Subcutaneous adipose tissue (tissue), 4 donors: ENCODE results near the gene NEURL1. TPM values are rescaled to one million over a fixed set of nuclear protein-coding genes. Genes with fewer than 3 reads are reported as not detected.

Experiments
- total RNA-seq, 4 donors: library from RNA; depleted of rRNA; stranded (reverse); fragments of >200 nt; gene quantifications; one replicate each; pipeline ENCODE4 v1.1.0, GENCODE V29; 2016
- TF ChIP-seq, protein P1 (sequence below): fragments of 450-650 bp; IDR thresholded peaks from one replicate; pipeline ENCODE4 v1.5.1; 2016; ENCODE audit warnings: low read depth, mild to moderate bottlenecking, control low read depth, antibody characterized with exemption, moderate library complexity

NEURL1 gene
- total RNA-seq, 4 donors from 2014 or later, result not detected

- TF ChIP-seq, protein P1, sequence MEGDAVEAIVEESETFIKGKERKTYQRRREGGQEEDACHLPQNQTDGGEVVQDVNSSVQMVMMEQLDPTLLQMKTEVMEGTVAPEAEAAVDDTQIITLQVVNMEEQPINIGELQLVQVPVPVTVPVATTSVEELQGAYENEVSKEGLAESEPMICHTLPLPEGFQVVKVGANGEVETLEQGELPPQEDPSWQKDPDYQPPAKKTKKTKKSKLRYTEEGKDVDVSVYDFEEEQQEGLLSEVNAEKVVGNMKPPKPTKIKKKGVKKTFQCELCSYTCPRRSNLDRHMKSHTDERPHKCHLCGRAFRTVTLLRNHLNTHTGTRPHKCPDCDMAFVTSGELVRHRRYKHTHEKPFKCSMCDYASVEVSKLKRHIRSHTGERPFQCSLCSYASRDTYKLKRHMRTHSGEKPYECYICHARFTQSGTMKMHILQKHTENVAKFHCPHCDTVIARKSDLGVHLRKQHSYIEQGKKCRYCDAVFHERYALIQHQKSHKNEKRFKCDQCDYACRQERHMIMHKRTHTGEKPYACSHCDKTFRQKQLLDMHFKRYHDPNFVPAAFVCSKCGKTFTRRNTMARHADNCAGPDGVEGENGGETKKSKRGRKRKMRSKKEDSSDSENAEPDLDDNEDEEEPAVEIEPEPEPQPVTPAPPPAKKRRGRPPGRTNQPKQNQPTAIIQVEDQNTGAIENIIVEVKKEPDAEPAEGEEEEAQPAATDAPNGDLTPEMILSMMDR, result no peak
These were observed 3.8 kb downstream of the NEURL1 start for GRCh38 chr10:103497161-103497915.

DNA sequence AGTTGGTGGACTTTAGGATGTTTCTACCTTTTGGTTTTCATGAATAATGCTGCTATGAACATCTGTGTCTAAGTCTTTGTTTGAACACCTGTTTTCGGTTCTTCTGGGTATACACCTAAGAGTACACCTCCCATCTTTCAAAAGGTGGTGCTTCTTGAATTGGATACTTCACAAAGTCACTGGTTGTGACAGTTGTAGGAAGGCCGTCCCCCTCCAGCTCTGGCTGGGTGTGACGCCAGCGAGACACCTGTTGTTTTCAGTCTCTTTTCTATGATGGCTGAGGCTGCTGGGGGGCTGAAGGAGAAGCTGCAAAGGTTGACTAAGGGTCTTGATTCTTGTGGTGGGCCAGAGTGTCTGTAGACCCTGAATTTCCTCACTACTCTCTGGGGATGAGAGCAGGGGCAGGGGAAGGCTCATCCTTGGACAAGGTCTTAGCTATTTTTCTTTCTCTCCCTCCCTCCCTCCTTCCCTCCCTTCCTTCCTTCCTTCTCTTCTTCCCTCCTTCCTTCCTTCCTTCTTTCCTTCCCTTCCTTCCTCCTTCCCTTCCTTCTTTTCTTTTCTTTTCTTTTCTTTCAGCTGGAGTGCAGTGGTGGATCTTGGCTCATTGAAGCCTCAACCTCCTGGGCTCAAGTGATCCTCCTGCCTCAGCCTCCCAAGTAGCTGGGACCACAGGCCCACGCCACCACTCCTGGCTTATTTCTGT, 5.6 kb downstream of the NEURL1 start:
- TF ChIP-seq, protein P1, result no peak

GRCh38 chr10:103499881-103500280, 6.4 kb downstream of the NEURL1 start:
- TF ChIP-seq, protein P1, result no peak

DNA sequence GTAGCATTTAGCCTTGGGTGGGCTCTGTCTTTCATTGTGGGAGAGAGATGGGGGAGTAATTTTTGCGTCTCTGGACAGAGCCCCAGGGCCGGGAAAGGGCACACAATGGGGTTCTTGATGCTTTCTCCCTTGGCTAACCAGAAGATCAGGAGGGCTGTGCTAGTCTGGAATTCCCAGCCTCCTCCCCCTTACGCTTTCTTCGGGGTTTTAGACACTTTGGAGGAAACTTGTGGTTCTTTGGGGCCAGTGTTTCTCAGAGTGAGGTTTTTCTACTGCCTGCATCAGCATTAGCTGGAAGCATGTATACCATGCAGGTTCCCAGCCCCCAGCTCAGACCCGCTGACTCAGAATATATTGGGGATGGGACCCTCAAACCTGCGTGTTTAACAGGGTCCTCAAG, 7.0 kb downstream of the NEURL1 start:
- TF ChIP-seq, protein P1, result no peak

DNA sequence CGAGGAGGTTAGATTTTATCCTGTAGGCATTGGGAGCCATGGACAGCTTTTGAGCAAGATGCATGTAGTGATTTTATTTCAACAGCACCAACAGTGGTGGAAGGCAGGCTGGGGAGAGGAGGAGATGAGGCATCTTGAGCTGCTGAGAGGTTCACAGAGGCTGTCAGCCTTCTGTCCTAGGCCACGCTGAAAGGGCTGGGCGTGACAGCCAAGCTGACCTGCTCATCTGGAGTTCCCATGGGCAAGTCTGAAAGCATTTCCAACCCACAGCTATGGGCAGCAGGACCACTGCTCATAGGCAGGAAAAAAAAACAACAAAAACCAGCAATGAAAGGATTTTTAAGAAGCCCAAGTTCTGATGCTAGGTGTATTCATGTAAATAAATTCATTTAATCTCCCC, 7.7 kb downstream of the NEURL1 start:
- TF ChIP-seq, protein P1, result no peak

DNA sequence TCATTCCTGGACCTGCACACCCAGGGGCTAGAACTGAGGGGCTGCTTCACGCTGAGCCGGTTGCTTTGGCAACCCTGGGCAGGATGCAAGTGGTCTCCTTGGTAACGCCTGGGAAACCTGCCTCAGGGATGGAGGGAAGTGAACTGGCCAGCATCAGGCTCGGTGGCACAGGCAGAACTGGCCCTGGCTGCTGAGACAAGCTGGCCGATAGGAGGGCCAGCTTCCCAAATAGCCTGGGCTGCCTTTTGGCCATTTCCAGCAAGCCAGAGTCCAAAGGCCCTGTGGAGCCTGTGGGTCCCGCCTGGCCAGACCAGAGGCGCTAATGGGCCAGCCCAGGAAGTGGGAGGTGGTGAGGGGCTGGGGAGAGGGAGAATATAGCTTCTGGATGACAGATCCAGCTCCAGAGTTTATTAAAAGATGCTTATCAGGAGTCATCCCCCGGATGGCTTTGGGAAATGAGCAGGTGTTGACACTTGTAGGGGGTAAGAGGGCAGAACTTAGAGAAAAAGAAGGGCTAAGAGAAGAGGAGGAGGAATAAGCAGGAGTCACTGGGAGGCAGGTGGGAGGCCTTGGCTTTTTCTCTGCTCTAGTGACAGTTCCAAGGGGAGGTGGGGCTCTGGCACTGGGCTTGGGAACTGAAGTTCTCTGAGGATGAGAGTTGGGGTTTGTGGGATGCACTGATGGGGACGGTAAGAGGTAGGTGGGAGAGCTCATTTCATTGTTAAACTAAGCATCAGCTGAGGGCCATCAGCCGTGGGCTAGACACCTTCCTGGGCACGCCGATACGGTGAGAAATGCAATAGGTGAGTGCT, 9.6 kb downstream of the NEURL1 start:
- TF ChIP-seq, protein P1, result no peak
